ENCODE measurements around the gene RPS26. TPM values are rescaled to one million over a fixed set of nuclear protein-coding genes. Genes with fewer than 3 reads are reported as not detected.
A peak's percentile ranks its signal among the peaks of the same experiment; 100 is the strongest.

Gene RPS26
- total and polyA plus RNA-seq, 2 of the 13 experiments (the other 11 are each of a cell fraction or from before 2014, with no cell fraction given): 150 to 421 TPM

DNA sequence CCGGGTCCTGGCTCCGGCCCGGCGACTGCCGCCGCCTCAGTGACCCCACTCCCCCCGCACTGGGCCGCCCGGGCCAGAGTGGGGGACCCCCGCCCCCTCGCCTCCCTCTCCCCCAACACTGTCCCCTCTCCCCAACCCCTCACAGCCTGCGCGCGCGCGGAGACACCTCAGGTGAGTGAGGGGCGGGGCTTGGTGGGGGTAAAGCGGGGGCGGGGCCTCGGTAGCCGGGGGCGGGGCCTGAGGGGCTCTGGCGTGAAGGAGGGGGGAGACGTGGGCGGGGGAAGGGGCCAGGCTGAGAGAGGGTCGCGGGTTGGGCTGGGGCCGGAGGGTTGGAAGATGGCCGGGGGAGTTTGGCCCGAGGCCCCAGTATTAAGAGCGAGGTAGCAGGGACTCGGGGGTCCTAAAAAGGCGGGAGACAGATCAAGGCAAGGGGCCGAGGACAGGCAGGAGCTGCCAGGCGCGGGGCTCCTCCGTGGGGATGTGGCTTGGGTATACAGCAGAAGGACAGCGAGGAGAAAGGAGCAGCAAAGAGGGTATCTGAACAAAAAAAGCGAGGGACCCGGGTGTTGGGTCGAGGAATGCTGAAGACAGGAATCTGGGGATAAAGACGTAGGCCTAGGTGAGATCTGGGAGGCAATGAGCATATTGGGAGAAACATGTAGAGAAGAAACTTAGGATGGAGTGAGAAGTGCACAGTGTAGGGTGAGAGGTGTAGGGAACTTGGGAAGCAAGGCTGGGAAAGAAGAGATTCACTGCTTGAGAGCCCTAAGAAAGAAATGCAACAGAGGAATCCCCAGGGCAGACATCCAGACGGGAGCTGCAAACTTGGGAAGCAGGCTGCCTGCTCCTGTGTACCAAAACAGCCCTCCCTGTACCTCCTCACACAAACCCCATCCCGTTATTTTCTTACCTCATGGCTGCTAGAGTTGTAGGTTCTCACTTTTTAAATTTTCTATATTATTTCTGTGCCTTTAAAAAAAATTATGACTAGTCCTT lies 33.9 kb upstream of the RPS26 start (continued):
- TF ChIP-seq, protein P1, sequence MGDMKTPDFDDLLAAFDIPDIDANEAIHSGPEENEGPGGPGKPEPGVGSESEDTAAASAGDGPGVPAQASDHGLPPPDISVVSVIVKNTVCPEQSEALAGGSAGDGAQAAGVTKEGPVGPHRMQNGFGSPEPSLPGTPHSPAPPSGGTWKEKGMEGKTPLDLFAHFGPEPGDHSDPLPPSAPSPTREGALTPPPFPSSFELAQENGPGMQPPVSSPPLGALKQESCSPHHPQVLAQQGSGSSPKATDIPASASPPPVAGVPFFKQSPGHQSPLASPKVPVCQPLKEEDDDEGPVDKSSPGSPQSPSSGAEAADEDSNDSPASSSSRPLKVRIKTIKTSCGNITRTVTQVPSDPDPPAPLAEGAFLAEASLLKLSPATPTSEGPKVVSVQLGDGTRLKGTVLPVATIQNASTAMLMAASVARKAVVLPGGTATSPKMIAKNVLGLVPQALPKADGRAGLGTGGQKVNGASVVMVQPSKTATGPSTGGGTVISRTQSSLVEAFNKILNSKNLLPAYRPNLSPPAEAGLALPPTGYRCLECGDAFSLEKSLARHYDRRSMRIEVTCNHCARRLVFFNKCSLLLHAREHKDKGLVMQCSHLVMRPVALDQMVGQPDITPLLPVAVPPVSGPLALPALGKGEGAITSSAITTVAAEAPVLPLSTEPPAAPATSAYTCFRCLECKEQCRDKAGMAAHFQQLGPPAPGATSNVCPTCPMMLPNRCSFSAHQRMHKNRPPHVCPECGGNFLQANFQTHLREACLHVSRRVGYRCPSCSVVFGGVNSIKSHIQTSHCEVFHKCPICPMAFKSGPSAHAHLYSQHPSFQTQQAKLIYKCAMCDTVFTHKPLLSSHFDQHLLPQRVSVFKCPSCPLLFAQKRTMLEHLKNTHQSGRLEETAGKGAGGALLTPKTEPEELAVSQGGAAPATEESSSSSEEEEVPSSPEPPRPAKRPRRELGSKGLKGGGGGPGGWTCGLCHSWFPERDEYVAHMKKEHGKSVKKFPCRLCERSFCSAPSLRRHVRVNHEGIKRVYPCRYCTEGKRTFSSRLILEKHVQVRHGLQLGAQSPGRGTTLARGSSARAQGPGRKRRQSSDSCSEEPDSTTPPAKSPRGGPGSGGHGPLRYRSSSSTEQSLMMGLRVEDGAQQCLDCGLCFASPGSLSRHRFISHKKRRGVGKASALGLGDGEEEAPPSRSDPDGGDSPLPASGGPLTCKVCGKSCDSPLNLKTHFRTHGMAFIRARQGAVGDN (CRISPR knock-in tag; IDR thresholded peaks at IDR 0.05): 0 out of 2 replicates have a peak, but pooled peaks have one; percentile 17
- 0 out of 2 replicates have a peak, but pooled peaks have one; percentile 25 for TF ChIP-seq ZBTB7A (CRISPR knock-in tag; IDR thresholded peaks at IDR 0.05)
- TF ChIP-seq NBN (conservative IDR thresholded peaks at IDR 0.05): no peak
- no peak for TF ChIP-seq HNF4G (IDR thresholded peaks at IDR 0.05; ENCODE audit: borderline replicate concordance, low read depth, low read length)
- TF ChIP-seq HNF4G (CRISPR knock-in tag; IDR thresholded peaks at IDR 0.05; ENCODE audit: borderline replicate concordance, low read depth): no peak
- TF ChIP-seq, protein P2, sequence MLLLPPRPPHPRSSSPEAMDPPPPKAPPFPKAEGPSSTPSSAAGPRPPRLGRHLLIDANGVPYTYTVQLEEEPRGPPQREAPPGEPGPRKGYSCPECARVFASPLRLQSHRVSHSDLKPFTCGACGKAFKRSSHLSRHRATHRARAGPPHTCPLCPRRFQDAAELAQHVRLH (CRISPR knock-in tag; IDR thresholded peaks at IDR 0.05; ENCODE audit: borderline replicate concordance, low read depth): no peak
- TF ChIP-seq RBM39 (IDR thresholded peaks at IDR 0.05; ENCODE audit: low read depth, low read length, poor library complexity, severe bottlenecking): peak; percentile 22
- TF ChIP-seq, protein P3, sequence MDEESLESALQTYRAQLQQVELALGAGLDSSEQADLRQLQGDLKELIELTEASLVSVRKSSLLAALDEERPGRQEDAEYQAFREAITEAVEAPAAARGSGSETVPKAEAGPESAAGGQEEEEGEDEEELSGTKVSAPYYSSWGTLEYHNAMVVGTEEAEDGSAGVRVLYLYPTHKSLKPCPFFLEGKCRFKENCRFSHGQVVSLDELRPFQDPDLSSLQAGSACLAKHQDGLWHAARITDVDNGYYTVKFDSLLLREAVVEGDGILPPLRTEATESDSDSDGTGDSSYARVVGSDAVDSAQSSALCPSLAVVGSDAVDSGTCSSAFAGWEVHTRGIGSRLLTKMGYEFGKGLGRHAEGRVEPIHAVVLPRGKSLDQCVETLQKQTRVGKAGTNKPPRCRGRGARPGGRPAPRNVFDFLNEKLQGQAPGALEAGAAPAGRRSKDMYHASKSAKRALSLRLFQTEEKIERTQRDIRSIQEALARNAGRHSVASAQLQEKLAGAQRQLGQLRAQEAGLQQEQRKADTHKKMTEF (CRISPR knock-in tag; IDR thresholded peaks at IDR 0.05): no peak
- peak; percentile 93 for TF ChIP-seq HNRNPK (IDR thresholded peaks at IDR 0.05; ENCODE audit: low read depth, low read length, poor library complexity, severe bottlenecking)
- no peak for TF ChIP-seq RBAK (CRISPR knock-in tag; IDR thresholded peaks at IDR 0.05)
- TF ChIP-seq FIP1L1 (IDR thresholded peaks at IDR 0.05; ENCODE audit: borderline replicate concordance, insufficient read depth, low read depth, low read length): no peak
